ENCODE data around the gene HKDC1.

- TF ChIP-seq POU6F1 (CRISPR knock-in tag; IDR thresholded peaks at IDR 0.05; ENCODE audit: borderline replicate concordance, low read depth): no peak
- no peak for TF ChIP-seq PATZ1 (CRISPR knock-in tag; IDR thresholded peaks at IDR 0.05; ENCODE audit: borderline replicate concordance)
- no peak for TF ChIP-seq ARNTL (CRISPR knock-in tag; IDR thresholded peaks at IDR 0.05; ENCODE audit: borderline replicate concordance, low read depth)
- TF ChIP-seq BACH2 (CRISPR knock-in tag; IDR thresholded peaks at IDR 0.05; ENCODE audit: borderline replicate concordance): no peak
Measured at GRCh38 chr10:69265521-69265920, 45.4 kb downstream of the HKDC1 start.
